Right ventricle myocardium inferior (tissue), 1 donor: Measurements from ENCODE around the gene PCSK5. TPM values are rescaled to one million over a fixed set of nuclear protein-coding genes. Genes with fewer than 3 reads are reported as not detected.
A peak's percentile ranks its signal among the peaks of the same experiment; 100 is the strongest.
"Not testable (repeated sequence)": the region's sequence is repeated elsewhere in the genome, so short reads cannot be mapped to it uniquely, and the experiment has no call there.

Source experiments
- ATAC-seq: fragments of 200-7000 bp; cut with Tn5 transposase; one replicate; pipeline ENCODE4 v1.9.1; 2020; ENCODE audit warnings: mild to moderate bottlenecking, moderate library complexity
- DNase-seq: peaks from one replicate; pipeline ENCODE4 v3.0.0; 2021; ENCODE audit errors: missing footprints
- intact Hi-C: fragments of 100-400 bp; cut with DNase I; formaldehyde crosslinking; loops from one replicate; pipeline ENCODE4 v1.11.0; 2022
- total RNA-seq: library from RNA; stranded (reverse); fragmentation: NEBNext Ultra II Directional; extraction: Animal tissue kit (Norgen Biotek cat#: 25700); gene quantifications from one replicate; pipeline ENCODE4 v1.2.1, GENCODE V29; 2021
- donor health status: DM: no; HTN: yes; CAD: no; lungs with severe emphysema.

PCSK5 gene
- total RNA-seq, 1 donor from 2014 or later, result 4.5 TPM

DNA sequence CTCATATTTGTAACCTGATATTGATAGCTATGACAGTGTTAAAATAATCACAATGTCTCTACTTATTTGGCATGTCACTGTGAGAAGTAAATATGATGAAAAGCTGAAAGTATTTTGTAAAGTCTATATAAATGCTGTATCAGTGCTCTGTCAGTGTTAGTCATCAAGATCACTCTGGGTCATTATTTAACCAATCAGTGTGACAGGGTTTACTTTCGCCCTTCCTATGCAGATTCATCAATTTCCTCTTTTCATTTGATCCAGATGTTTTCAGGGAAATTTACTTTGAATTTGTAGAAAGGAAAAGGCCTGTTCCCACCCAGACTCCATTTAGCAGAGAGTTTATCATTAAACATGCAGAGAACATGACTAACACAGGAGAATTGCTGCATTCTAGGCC, 9.9 kb upstream of the PCSK5 start:
- no peak for ATAC-seq

DNA sequence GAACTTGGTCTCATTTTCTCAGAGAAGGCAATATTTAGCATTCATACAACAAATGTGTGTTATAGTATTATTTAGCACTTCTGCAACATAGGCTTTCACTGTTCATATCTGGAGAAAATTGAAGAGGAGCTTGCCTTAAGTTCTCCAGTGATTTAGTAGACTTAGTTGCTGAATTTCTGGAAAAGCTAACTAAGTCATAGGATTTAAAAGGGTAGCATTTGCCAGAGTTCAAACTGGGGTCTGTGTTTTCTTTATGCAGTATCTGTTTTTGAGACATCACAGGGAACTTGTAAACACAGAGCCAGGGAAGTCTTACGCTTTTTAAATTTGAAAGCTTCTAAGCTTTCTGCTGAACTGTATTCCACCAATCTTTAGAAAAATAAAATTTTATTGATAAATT, 8.7 kb upstream of the PCSK5 start:
- DNase-seq (no peak), ATAC-seq (no peak)
- intact Hi-C loops, result no loop called here

More for the DNA sequence above, 9.9 kb upstream of the PCSK5 start:
- intact Hi-C loops, result no loop called here
- no peak for DNase-seq

DNA sequence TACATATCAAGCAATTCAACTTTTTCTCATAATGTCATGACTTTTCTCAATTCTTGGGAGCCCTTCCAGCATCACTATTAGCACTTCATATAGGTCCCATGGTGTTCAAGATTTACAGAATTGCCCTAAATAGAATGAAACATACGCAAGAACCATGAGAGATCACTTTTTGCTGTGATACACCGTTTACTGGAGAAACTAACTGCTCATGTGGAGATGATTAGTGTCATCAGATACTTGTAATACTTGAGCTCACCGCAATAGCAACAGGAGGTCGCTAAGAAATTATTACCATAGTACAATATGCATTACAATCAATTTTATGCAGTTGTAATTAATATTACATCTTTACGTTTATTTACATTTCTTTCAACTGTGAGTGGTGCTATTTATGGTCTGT, 4.8 kb upstream of the PCSK5 start:
- intact Hi-C loops, result no loop called here
- no peak for ATAC-seq
- no peak for DNase-seq

DNA sequence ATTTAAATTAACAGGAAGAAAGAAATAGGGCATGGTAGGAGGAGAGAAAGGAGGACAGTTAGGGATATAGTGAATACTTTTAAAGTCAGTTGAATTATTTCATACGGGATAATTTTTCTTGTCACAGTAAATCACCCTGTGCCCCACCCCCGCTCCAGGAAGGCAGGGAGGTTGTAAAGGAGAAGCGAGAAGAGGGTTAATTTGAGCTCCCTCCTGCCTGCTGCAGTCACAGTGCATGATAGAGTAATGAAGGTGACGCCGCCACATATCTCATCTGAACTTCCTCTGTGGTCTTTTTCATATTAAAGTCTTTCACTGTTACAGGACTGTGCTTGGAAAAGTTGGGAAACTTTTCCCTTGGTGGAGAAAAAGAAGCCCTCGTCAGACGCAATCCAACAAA, 896 bp upstream of the PCSK5 start:
- intact Hi-C loops, result no loop called here
- DNase-seq, result no peak
- peak; percentile 2 for ATAC-seq

DNA sequence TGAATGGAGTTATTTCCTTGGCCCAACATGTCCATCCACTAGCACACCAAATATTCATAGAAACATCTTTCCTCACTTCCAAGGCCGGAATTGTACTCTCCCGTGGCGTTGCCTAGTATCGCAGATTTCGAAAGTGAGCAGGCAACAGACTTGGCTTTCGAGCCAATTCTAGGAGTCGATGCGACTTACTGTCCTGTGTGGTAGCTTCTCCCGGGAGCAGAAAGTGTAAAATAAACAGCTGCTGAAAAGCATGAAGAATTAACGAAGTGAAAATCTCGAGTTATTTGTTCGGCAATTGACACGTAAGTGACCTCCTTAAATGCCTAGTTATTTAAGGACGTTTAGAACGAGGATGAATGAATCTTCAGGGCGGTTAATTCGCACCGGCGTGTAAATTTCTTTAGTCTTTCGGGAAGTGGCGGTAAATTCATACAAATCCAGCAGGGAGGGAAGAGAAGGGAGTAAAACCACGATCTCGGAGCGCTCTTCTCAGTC, 449 bp upstream of the PCSK5 start:
- ATAC-seq (peak; percentile 56), DNase-seq (no peak)
- intact Hi-C loops, result loop anchor here (10.0 kb wide), 2 partner anchors 275 to 405 kb away; no protein-coding TSS in a partner anchor

DNA sequence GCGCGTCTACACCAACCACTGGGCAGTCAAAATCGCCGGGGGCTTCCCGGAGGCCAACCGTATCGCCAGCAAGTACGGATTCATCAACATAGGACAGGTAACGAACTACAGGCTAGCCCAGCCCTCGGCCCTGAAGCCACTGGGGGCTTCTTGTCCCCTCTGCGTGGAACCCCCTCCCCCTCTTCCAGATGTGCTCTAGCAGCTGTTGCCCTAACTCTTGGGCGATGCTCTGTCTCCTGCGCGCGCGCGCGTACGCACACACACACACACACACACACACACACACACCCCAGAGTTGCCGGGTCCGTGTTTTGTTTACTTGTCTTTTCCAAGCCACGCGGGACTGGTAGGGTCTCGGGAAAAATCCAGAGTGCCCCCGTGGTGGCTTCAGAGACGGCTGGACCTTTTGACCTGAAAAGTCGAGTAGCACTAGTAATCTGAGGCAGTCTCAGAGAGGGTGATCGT, 836 bp downstream of the PCSK5 start:
- no peak for DNase-seq
- peak; percentile 13 for ATAC-seq
- intact Hi-C loops, result loop anchor here (10.0 kb wide), 2 partner anchors 273 to 403 kb away; no protein-coding TSS in a partner anchor

DNA sequence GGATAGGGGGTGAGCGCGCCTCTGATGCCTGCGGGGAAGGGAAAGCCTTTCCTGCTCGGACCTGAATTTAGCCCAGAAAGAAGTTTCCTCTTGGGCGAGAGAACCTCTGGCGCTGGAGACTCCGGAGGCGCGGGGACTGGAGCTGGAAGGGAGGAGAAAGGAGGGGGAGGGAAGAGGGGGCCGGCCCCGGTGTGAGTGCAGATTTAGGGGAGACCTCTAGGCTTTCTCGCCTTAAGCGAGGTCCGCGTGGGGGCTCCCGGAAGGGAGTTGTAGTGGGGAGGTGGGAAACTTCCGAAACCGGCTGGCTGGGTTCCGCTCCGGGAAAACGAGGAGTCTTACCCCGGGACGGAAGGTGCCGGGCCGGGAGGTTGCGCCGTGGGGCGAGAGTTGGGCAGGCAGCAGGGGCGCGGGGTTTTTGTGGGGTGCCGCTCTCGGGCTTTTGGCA, 1.3 kb downstream of the PCSK5 start:
- intact Hi-C loops, result loop anchor here (10.0 kb wide), 2 partner anchors 273 to 403 kb away; no protein-coding TSS in a partner anchor
- DNase-seq (no peak), ATAC-seq (no peak)

DNA sequence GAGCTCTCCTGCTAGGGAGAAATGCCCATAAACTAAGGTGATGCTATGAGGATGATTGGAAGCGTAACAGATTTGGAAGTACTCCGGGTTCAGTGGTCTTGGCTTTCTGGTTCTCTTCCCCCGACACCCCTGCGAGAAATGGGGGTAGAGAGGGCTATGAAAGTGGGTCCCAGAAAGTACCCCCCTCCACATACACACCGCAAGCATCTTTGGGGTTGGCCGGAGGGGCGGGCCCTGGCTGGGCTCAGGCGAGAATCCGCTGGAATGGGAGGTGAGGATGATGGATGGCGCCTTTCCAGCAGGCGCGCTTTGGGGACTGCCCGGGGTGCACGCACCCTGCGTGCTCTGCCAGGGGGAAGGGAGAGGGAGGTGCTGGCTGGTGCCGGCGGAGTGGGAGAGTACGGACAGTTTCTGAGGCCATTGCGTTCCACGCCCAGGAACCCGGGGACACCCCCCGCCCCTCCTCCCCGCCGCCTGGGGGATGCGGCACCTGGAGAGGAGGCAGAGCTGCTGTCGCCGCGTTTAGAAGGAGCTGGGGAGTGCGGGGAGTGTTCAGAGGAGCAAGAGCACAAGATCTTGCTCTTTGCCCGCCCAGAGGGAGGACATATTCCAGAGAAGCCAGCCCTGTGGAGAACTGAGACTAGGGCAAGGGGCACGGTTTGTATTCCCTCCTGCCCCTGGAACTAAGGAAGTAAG, 1.9 kb downstream of the PCSK5 start:
- intact Hi-C loops, result loop anchor here (10.0 kb wide), 2 partner anchors 272 to 402 kb away; no protein-coding TSS in a partner anchor
- DNase-seq (peak; percentile 68), ATAC-seq (no peak)

DNA sequence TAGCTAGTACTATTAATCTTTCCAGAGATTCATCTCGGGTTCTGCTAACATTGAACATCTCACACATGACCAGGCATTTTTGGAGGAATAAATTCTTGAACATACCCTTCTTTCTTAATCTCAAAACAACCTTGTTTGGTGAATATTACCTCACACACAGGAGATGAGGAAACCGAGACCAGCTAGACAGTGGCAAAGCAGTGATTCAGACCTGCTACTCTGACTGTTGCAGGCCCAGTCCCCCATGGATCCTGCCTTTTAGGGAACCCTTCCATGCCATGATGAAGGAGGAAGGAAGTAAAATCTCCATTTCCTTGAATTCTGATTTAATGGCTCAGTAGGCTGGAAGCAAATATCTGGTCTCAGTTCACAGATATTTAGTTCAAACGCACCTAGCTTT, 2.6 kb downstream of the PCSK5 start:
- DNase-seq (no peak), ATAC-seq (no peak)
- intact Hi-C loops, result loop anchor here (10.0 kb wide), 2 partner anchors 272 to 402 kb away; no protein-coding TSS in a partner anchor

DNA sequence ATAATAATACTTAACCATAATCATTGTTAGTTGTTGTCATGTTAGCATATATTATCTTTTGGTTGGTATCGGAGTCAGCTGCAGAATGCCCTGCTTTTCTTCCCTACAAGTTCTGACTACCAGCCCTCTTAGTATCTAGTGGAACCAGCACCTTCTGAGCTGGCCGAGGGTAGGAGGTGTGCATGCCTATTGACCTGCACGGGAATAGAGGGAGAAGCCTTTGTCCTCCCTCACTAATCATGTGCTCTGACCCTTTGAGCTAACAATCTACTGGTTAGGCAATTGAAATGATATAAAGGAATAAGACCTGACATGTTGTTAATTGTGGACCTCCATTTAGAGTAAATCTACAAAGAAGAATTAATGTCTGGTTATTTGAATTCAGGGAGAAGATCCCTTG, 4.1 kb downstream of the PCSK5 start:
- ATAC-seq, result no peak
- intact Hi-C loops, result loop anchor here (10.0 kb wide), 2 partner anchors 270 to 400 kb away; no protein-coding TSS in a partner anchor
- DNase-seq, result no peak

DNA sequence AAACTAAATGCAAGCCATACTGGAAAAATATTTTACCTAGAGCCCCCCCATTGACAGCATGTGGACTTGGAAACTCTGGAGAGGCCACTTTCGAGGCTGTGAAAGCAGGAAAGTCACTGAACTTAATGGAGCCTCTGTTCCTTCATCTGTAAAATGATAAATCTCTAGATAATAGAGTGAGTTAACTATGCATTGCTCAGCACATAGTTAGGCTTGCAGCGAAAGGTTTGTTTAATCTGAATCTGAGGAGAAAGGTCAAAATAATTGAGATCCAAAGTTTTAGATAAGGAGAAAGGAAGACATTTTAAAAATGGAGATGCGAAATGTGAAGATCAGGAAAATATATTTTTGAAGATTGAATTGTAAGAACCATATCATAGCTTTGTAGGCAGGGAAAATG, 4.6 kb downstream of the PCSK5 start:
- ATAC-seq, result no peak
- intact Hi-C loops, result loop anchor here (10.0 kb wide), 2 partner anchors 270 to 400 kb away; no protein-coding TSS in a partner anchor
- DNase-seq, result no peak

DNA sequence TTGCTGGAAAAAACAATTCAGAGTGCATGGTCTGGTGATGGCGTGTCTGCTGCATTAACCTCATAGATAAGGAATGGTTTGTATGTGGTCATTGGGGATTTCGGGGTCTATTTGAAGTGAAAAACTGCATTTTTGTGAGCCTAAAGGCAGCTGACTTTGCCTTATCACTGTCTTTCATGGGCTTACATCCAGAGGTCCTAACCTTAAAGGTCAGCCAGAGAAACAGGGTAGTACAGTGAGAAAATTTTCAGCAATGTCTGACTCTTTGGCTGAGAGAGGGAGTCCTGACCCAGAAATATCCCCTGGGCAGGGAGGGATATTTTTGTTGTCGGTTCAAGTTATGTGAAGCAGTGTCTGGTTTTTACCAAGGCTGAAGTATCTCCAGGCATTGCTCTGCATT, 5.7 kb downstream of the PCSK5 start:
- peak; percentile 45 for ATAC-seq
- DNase-seq, result no peak
- intact Hi-C loops, result loop anchor here (10.0 kb wide), 2 partner anchors 269 to 399 kb away; no protein-coding TSS in a partner anchor

DNA sequence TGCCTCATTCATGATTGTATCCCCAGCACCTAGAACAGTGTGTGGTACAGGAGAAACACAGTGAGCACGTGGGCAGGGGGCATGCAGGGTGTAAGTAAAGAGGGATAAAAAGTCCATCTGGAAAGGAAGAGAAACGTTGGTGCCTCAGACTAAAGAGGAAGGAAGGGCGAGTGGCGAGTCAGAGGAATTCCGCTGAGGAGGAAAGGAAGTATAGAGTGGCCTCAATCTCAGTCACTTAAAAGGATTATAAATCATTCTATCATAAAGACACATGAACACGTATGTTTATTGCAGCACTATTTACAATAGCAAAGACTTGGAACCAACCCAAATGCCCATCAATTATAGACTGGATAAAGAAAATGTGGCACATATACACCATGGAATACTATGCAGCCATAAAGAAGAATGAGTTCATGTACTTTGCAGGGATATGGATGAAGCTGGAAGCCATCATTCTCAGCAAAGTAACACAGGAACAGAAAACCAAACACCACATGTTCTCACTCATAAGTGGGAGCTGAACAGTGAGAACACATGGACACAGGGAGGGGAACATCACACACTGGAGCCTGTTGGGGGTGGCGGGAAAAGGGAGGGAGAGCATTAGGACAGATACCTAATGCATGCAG, 10.5 kb downstream of the PCSK5 start:
- intact Hi-C loops, ATAC-seq: not testable (repeated sequence)

DNA sequence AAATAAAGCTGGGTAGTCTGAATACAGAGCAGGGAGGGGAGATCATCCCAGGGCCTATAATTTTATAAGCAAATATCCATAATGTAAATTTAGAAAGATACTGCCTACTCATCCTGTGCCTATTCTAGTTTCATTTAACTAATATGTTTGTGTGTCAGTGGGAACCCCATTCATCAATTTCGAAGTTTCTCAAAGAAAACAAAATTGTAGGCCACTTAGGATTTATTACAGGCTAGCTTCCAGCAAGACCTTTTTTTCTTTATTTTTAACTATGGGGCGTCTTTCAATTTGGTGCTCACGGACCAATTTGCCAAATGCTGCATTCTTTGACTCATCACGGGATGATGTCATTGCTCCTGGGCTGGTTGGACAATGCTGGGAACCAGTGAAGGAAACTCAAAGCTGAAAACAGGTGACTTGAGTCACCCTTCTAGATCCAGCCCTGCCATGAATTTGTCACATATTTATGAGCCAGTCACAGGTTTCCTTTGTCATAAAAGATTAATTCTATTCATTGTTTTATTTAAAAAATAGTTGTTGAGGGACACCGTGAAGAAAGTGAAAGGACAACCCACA, 13.4 kb downstream of the PCSK5 start:
- intact Hi-C loops, result no loop called here
- no peak for DNase-seq
- no peak for ATAC-seq

More for the DNA sequence above, 10.5 kb downstream of the PCSK5 start:
- DNase-seq, result not testable (repeated sequence)

DNA sequence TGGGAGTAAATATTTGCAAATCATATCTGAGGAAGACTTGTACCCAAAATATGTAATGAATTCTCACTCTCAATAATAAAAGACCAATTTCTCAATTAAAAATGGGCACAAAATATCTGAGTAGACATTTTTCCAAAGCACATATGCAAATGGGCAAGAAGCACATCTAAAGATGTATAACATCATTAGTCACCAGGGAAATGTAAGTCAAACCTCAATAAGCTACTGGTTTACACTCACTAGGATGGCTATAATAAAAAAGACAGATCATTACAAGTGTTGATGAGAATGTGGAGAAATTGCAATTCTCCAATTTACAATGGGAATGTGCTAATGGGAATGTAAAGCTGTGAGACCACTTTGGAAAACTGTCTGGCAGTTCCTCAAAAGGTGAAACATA, 13.9 kb downstream of the PCSK5 start:
- intact Hi-C loops, result no loop called here
- ATAC-seq, result no peak

DNA sequence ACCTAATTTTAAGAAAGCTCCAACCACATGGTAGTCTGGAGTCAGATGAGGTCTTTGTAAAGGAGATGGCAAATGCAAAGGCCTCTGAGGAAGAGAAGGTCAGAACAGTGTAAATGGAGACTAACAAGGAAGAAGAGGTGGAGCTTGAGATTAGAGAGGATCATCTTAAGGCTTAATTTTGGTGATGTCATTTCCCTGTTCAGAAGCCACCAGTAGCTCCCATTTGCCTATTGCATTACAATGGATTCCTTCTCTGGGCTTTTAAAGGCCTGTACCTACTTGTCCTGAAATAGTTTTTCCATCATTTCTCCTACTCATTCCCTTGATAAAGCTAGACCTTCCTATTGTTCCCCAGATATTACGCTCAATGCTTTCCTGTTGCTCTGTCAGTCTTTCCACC, 16.1 kb downstream of the PCSK5 start:
- DNase-seq (no peak), ATAC-seq (no peak)
- intact Hi-C loops, result no loop called here

More for the DNA sequence above, 13.9 kb downstream of the PCSK5 start:
- no peak for DNase-seq

DNA sequence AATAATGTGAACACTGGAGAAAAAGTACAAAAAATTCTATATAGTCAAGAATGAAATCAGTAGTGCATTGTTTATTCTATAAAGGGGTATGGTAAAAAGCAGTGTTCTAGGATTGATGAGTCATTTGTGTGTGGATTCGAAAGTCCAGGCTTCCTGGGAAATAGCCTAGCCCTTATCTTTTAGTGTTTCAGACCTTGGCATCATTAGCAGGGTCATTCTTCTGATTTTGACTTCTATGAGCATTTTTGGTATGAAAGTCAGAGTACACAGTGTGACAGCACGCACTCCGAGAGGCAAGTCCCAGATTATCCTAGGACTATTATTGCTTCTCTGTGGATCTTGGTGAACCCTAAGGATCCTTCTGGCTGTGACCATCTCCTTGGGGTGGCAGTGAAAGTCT, 16.9 kb downstream of the PCSK5 start:
- ATAC-seq (peak; percentile 76), DNase-seq (no peak)
- intact Hi-C loops, result no loop called here

DNA sequence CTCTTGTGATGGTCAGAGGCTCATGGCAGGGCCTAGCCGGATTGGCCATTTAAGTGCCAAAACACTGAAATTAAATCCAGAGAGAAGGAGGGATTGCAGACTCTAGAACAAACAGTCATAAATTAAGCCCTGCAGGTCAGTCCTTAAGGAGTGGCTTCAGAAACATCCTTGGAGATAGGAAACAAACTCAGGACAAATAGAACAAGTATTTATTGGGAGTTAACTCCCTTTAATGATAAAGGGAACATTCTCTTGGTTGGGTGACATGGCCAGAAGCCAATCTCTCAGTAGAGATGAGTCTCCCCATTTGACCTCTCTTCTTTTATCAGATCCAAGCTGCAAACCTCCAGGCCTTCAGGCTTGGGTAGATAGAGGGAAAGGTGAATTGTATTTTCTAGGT, 17.4 kb downstream of the PCSK5 start:
- intact Hi-C loops, result no loop called here
- ATAC-seq (no peak), DNase-seq (no peak)

DNA sequence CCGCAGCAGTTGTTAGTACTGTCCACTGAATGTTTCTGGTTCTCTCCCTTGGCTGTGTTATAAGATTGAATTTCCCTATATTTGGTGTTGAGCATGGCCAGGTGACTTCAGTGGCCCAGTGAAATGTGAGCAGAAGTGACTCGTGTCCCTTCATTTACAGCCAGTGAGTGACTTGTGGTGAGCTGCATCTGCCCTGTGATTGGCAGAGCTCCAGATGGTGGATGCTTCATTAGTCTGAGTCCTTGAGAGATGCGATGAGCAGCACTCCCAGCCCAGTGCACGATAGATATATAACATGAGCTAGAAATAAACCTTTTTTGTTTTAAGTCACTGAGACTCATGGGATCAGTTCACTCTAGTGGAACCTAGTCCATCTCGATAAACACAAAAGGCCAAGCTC, 19.3 kb downstream of the PCSK5 start:
- intact Hi-C loops, result no loop called here
- no peak for DNase-seq
- ATAC-seq, result no peak
